ENCODE measurements around the gene MARVELD1.

Gene MARVELD1

GRCh38 chr10:97724341-97724941, 10.9 kb downstream of the MARVELD1 start:
- no peak overlapping the region for H3K4me3 ChIP-seq (ENCODE audit: low read depth, low read length)
- TF ChIP-seq MAX (IDR thresholded peaks at IDR 0.05; ENCODE audit: low read depth, low read length) (no peak), POLR2A (IDR thresholded peaks at IDR 0.05; ENCODE audit: extremely low read depth, insufficient read length) (no peak), MYC (IDR thresholded peaks at IDR 0.05; ENCODE audit: low read depth, low read length) (no peak), CTCF (IDR thresholded peaks at IDR 0.05; ENCODE audit: low read depth, low read length) (no peak)
- peak; percentile 54 for DNase-seq (ENCODE audit: low read depth)

GRCh38 chr10:97726636-97727178, 13.2 kb downstream of the MARVELD1 start:
- TF ChIP-seq POLR2A (IDR thresholded peaks at IDR 0.05; ENCODE audit: extremely low read depth, insufficient read length) = no peak
- no peak for TF ChIP-seq MAX (IDR thresholded peaks at IDR 0.05; ENCODE audit: low read depth, low read length)
- no peak for TF ChIP-seq CTCF (IDR thresholded peaks at IDR 0.05; ENCODE audit: low read depth, low read length)
- TF ChIP-seq MYC (IDR thresholded peaks at IDR 0.05; ENCODE audit: low read depth, low read length) = no peak
- no peak overlapping the region for H3K4me3 ChIP-seq (ENCODE audit: low read depth, low read length)

GRCh38 chr10:97729014-97729413, 15.5 kb downstream of the MARVELD1 start:
- no peak for TF ChIP-seq CTCF (IDR thresholded peaks at IDR 0.05; ENCODE audit: low read depth, low read length)
- no peak for TF ChIP-seq MAX (IDR thresholded peaks at IDR 0.05; ENCODE audit: low read depth, low read length)
- no peak for TF ChIP-seq MYC (IDR thresholded peaks at IDR 0.05; ENCODE audit: low read depth, low read length)
- no peak for TF ChIP-seq POLR2A (IDR thresholded peaks at IDR 0.05; ENCODE audit: extremely low read depth, insufficient read length)
- DNase-seq (ENCODE audit: low read depth) = peak; percentile 79
- H3K4me3 ChIP-seq (ENCODE audit: low read depth, low read length) = no peak overlapping the region

More at GRCh38 chr10:97726636-97727178, 13.2 kb downstream of the MARVELD1 start:
- DNase-seq (ENCODE audit: low read depth) = no peak

GRCh38 chr10:97731346-97732051, 18.0 kb downstream of the MARVELD1 start:
- TF ChIP-seq POLR2A (IDR thresholded peaks at IDR 0.05; ENCODE audit: extremely low read depth, insufficient read length) (no peak), CTCF (IDR thresholded peaks at IDR 0.05; ENCODE audit: low read depth, low read length) (peak; percentile 92), MAX (IDR thresholded peaks at IDR 0.05; ENCODE audit: low read depth, low read length) (peak; percentile 78), MYC (IDR thresholded peaks at IDR 0.05; ENCODE audit: low read depth, low read length) (peak; percentile 38; the same call in 1 of the 2 replicates)
- peak; percentile 79 for DNase-seq (ENCODE audit: low read depth)

GRCh38 chr10:97732052-97732359, 18.5 kb downstream of the MARVELD1 start:
- TF ChIP-seq CTCF (IDR thresholded peaks at IDR 0.05; ENCODE audit: low read depth, low read length) = no peak
- TF ChIP-seq MYC (IDR thresholded peaks at IDR 0.05; ENCODE audit: low read depth, low read length) = no peak
- TF ChIP-seq MAX (IDR thresholded peaks at IDR 0.05; ENCODE audit: low read depth, low read length) = no peak
- TF ChIP-seq POLR2A (IDR thresholded peaks at IDR 0.05; ENCODE audit: extremely low read depth, insufficient read length) = no peak
- no peak overlapping the region for H3K4me3 ChIP-seq (ENCODE audit: low read depth, low read length)
- no peak for DNase-seq (ENCODE audit: low read depth)

More at GRCh38 chr10:97731346-97732051, 18.0 kb downstream of the MARVELD1 start:
- no peak overlapping the region for H3K4me3 ChIP-seq (ENCODE audit: low read depth, low read length)

Measured in NB4 (cell line).